HG02678 (cell line): Measurements from ENCODE around the gene UHRF2.
"Not testable (repeated sequence)": the region's sequence is repeated elsewhere in the genome, so short reads cannot be mapped to it uniquely, and the experiment has no call there.

Source experiments
- ATAC-seq: cut with Tn5 transposase; IDR thresholded peaks from one replicate; pipeline ENCODE4 v1.9.1; 2021; ENCODE audit warnings: mild to moderate bottlenecking, moderate library complexity; ENCODE audit not compliant: unreplicated experiment

UHRF2 gene

GRCh38 chr9:6479959-6480358 is 67.0 kb downstream of the UHRF2 start:
- no peak for ATAC-seq

GRCh38 chr9:6484210-6484609 is 71.2 kb downstream of the UHRF2 start:
- no peak for ATAC-seq

GRCh38 chr9:6488395-6488794 is 75.4 kb downstream of the UHRF2 start:
- no peak for ATAC-seq

- no peak for ATAC-seq
Observed at GRCh38 chr9:6489099-6489498, 76.1 kb downstream of the UHRF2 start.

GRCh38 chr9:6490863-6491262 is 77.9 kb downstream of the UHRF2 start:
- ATAC-seq = no peak

GRCh38 chr9:6495466-6495865 is 82.5 kb downstream of the UHRF2 start:
- no peak for ATAC-seq

- no peak for ATAC-seq
Observed at GRCh38 chr9:6498982-6499381, 86.0 kb downstream of the UHRF2 start.

GRCh38 chr9:6501526-6502210 is 88.7 kb downstream of the UHRF2 start:
- ATAC-seq = no peak

- ATAC-seq = no peak
Observed at GRCh38 chr9:6502399-6502798, 89.4 kb downstream of the UHRF2 start.

GRCh38 chr9:6506571-6506970 is 93.6 kb downstream of the UHRF2 start:
- no peak for ATAC-seq

- ATAC-seq = no peak
Observed at GRCh38 chr9:6512085-6512657, 99.2 kb downstream of the UHRF2 start.

- no peak for ATAC-seq
Observed at GRCh38 chr9:6522263-6522662, 109.3 kb downstream of the UHRF2 start.

GRCh38 chr9:6525326-6526045 is 112.5 kb downstream of the UHRF2 start:
- ATAC-seq = no peak

GRCh38 chr9:6535594-6535993 is 122.6 kb downstream of the UHRF2 start:
- no peak for ATAC-seq

GRCh38 chr9:6538666-6539071 is 125.7 kb downstream of the UHRF2 start:
- ATAC-seq = no peak

GRCh38 chr9:6542617-6543016 is 129.6 kb downstream of the UHRF2 start:
- ATAC-seq = not testable (repeated sequence)

GRCh38 chr9:6543204-6543603 is 130.2 kb downstream of the UHRF2 start:
- no peak for ATAC-seq

GRCh38 chr9:6545017-6545691 is 132.2 kb downstream of the UHRF2 start:
- ATAC-seq = no peak

GRCh38 chr9:6549106-6549800 is 136.3 kb downstream of the UHRF2 start:
- ATAC-seq = no peak

GRCh38 chr9:6551136-6551535 is 138.1 kb downstream of the UHRF2 start:
- ATAC-seq = no peak

- no peak for ATAC-seq
Observed at GRCh38 chr9:6552033-6552432, 139.0 kb downstream of the UHRF2 start.
